AG04449 (cell line): ENCODE data around the gene MAP2K7.
"Not testable (repeated sequence)": the region's sequence is repeated elsewhere in the genome, so short reads cannot be mapped to it uniquely, and the experiment has no call there.

Source experiments
- CTCF ChIA-PET: fragments of 350-600 bp; formaldehyde crosslinking; extraction: SDS; loops from one replicate; lab custom pipeline; 2021; ENCODE audit warnings: antibody characterized with exemption; lab: Yijun Ruan, JAX
- POLR2A ChIA-PET: fragments of 400-600, 350-600 bp; formaldehyde crosslinking; extraction: SDS; loops from one replicate; lab custom pipeline; 2020; ENCODE audit warnings: antibody characterized with exemption, inconsistent platforms; lab: Yijun Ruan, JAX
- DNase-seq: peaks from one replicate; pipeline ENCODE4 v3.0.0-alpha.2; 2010; ENCODE audit warnings: low read depth, low spot score
- H3K4me3 ChIP-seq: 2 replicates; pipeline ENCODE4 v1.5.1; 2011; ENCODE audit warnings: low read depth, mild to moderate bottlenecking, control low read depth, low read length
- TF ChIP-seq, protein P1 (sequence below): IDR thresholded peaks from one replicate; pipeline ENCODE4 v1.5.1; 2011; ENCODE audit warnings: mild to moderate bottlenecking, moderate library complexity, low read length, control low read depth, inconsistent platforms; ENCODE audit not compliant: insufficient read depth; ENCODE audit errors: missing control alignments

Gene MAP2K7

DNA sequence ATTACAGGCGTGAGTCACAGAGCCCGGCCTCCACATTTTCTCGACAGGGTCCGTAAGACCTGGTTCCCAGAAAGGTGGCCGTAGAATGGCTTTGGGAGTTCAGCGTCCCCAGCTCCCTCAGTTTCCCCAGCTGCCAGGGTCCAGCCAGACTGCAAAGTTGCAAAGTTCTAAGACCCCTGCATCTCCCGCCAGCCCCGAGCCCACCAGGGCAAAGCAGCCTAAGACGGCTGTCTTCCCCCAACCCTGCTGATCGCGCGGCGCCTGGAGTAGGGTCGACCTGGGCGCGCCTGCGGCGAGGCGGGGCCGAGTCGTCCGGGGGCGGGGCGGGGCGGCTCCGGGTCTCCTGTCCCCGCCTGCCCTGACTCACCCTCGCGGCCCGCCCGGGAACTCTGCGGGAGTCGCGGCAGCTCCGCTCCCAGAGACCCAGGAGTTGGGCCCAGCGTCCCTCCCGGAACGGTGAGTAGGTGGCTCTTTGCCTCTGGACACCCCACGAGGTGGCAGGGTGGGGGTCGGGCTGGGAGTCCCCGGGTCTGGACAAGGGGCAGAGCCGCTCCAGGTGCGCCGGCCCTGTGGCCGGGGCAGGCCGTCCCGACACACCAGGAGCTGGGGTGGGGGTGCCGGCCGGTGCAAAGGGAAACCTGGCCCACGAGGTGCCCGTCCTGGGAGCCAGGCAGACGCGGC, 15.4 kb upstream of the MAP2K7 start, which contains the start of gene LRRC8E:
TSS of gene LRRC8E (plus strand) at position 366 of the 681 bp plus-strand sequence. CDS start 7,094 bp downstream, outside the sequence.
- ChIA-PET POLR2A (interaction anchor here (0.6 to 1.3 kb wide), 4 partner anchors 9 to 33 kb away, joined by 3 to 7 read pairs (median 4); partner anchors contain the start of gene MAP2K7), CTCF (interaction anchor here (1.2 to 2.3 kb wide), 4 partner anchors 9 to 35 kb away, joined by 3 to 9 read pairs (median 5); no protein-coding TSS in a partner anchor)
- no peak for DNase-seq
- peak within 1 kb of the TSS; percentile 83 for H3K4me3 ChIP-seq
- TF ChIP-seq, protein P1, sequence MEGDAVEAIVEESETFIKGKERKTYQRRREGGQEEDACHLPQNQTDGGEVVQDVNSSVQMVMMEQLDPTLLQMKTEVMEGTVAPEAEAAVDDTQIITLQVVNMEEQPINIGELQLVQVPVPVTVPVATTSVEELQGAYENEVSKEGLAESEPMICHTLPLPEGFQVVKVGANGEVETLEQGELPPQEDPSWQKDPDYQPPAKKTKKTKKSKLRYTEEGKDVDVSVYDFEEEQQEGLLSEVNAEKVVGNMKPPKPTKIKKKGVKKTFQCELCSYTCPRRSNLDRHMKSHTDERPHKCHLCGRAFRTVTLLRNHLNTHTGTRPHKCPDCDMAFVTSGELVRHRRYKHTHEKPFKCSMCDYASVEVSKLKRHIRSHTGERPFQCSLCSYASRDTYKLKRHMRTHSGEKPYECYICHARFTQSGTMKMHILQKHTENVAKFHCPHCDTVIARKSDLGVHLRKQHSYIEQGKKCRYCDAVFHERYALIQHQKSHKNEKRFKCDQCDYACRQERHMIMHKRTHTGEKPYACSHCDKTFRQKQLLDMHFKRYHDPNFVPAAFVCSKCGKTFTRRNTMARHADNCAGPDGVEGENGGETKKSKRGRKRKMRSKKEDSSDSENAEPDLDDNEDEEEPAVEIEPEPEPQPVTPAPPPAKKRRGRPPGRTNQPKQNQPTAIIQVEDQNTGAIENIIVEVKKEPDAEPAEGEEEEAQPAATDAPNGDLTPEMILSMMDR: no peak

DNA sequence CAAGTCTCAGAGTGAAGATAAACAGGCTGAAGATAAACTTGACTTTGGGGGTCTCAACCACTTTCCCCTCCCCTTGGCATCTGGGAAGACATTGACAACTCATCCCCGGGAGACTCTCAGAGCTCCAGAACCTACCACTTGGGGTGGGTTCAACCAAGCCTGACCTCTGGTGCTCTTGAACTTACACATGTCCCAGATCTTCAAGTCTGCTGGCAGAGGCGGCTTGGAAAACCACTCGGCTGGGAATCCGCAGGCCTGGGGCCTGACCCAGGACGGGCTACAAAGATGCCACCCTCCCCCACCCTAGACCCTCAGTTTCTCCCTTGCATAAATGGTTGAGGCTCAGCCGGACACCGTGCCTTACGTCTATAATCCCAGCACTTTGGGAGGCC, 14.9 kb upstream of the MAP2K7 start:
- TF ChIP-seq, protein P1: no peak
- CTCF ChIA-PET: interaction anchor here (1.2 to 2.3 kb wide), 4 partner anchors 9 to 35 kb away, joined by 3 to 9 read pairs (median 5); no protein-coding TSS in a partner anchor
- POLR2A ChIA-PET: interaction anchor here (0.6 to 1.3 kb wide), 4 partner anchors 8 to 32 kb away, joined by 3 to 7 read pairs (median 4); partner anchors contain the start of gene MAP2K7
- H3K4me3 ChIP-seq: peak overlapping the region; percentile 83
- DNase-seq: no peak

DNA sequence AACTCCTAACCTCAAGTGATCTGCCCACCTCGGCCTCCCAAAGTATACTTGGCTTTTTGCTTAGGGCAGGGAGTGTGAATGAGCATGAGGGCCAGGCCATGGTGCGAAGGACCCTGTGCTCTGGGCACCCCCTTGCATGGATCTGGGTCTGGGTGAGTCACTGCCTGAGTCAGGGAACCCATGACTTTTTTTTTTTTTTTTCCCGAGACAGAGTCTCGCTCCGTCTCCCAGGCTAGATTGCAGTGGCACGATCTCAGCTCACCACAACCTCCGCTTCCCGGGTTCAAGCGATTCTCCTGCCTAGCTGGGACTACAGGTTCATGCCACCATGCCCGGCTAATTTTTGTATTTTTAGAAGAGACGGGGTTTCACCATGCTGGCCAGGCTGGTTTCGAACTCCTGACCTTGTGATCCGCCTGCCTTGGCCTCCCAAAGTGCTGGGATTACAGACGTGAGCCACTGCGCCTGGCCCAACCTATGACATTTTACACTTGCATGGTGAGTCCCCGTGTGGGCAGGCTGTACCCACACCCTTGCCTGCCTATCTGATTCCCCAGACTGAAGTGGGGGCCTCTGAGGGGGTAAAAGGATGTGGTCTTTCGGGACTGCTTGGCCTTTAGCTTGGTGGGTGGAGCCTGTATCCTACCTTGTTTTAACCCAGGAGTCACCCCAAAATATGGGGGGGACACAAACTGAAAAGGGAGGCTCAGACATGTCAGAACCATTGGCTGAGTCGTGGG, 10.1 kb upstream of the MAP2K7 start:
- POLR2A ChIA-PET, DNase-seq, H3K4me3 ChIP-seq: not testable (repeated sequence)
- CTCF ChIA-PET: interaction anchor here (2.5 to 3.3 kb wide), 2 partner anchors 10 to 24 kb away, joined by 8 to 9 read pairs; partner anchors contain the start of gene MAP2K7

DNA sequence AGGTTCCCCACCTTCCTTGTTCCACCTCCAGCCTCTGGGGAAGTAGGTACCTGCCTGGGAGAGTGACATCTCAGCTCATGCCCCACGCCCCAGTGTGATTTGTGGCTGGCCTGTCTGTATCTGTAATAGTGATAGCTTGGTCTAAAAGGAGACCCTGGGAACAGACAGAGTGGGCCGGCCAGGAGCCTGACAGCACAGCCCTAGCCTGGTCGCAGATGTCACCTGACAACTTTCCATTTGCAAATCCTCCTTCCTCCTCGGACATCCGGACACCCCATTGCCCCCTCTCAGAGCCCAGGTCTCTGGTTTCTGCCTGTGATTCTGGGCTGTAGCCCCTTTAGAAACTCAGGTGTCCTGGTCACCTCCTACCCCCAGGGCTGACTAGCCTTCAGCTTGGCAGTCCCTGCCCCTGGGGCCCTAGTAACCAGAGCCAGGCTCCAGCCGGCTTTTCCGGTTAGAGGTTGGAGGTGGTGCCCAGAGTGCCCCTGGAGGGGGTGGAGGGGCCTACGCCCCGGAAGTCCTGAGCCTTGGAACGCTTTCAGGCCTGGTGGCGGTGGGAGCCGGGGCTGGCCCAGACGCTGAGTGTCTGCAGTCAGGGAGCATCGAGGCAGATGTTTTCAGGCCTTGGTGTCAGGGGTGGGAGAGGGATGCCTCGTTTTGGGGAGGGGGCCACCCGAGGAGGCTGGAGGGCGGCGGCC, 8.9 kb upstream of the MAP2K7 start:
- no peak overlapping the region for H3K4me3 ChIP-seq
- POLR2A ChIA-PET: no interaction called here
- CTCF ChIA-PET: interaction anchor here (2.5 kb wide), 1 partner anchor 26 kb away, joined by 8 read pairs; no protein-coding TSS in a partner anchor
- TF ChIP-seq, protein P1: no peak
- no peak for DNase-seq

DNA sequence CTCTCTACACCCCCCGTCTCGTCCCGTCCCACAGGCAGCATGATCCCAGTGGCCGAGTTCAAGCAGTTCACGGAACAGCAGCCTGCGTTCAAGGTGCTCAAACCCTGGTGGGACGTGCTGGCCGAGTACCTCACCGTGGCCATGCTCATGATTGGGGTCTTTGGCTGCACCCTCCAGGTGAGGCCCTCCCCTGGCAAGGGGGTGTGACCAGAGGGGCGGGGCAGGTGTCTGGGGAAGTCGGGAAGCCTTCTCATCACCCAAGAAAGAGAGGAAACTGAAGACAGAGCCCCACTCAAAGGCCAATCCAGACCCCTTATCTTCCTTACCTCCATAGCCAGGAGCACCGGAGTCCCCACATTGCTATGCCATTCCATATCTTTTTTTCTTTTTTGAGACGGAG, 8.1 kb upstream of the MAP2K7 start:
- CTCF ChIA-PET: no interaction called here

DNA sequence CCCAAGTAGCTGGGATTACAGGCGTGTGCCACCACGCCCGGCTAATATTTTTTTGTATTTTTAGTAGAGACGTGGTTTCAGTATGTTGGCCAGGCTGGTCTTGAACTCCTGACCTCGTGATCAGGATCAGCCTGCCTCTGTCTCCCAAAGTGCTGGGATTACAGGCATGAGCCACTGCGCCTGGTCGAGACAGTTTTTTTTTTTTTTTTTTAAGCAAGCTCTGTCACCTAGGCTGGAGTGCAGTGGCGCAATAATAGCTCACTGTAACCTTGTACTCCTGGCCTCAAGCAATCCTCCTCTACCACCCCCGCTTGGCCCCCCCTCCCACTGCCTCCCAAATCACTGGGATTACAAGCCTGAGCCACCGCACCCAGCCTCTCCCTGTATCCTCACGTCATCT, 6.4 kb upstream of the MAP2K7 start:
- ChIA-PET CTCF (interaction anchor here (0.8 to 1.5 kb wide), 3 partner anchors 9 to 44 kb away, joined by 3 to 4 read pairs (median 4); partner anchors contain the start of gene LRRC8E), POLR2A (interaction anchor here (1.0 kb wide), 1 partner anchor 9 kb away, joined by 3 read pairs; the partner anchor contains the start of gene LRRC8E)
- TF ChIP-seq, protein P1: no peak
- DNase-seq: no peak
- no peak overlapping the region for H3K4me3 ChIP-seq

More for the DNA sequence above, 8.1 kb upstream of the MAP2K7 start:
- POLR2A ChIA-PET: no interaction called here
- DNase-seq: no peak
- H3K4me3 ChIP-seq: no peak overlapping the region
- TF ChIP-seq, protein P1: no peak
